GM19193 (cell line): ENCODE results near the gene LCA5.

Experiments used
- POLR2A ChIP-seq: IDR thresholded peaks from 4 replicates; pipeline ENCODE4 v1.6.1; 2011; ENCODE audit not compliant: insufficient read depth, insufficient read length; ENCODE audit errors: extremely low read depth

Gene LCA5

GRCh38 chr6:79544939-79545450 lies 7.8 kb upstream of the LCA5 start:
- TF ChIP-seq POLR2A = no peak

- TF ChIP-seq POLR2A = no peak
These were observed 7.2 kb upstream of the LCA5 start for GRCh38 chr6:79544299-79544927.

GRCh38 chr6:79543886-79544285 lies 6.7 kb upstream of the LCA5 start:
- TF ChIP-seq POLR2A = no peak

DNA sequence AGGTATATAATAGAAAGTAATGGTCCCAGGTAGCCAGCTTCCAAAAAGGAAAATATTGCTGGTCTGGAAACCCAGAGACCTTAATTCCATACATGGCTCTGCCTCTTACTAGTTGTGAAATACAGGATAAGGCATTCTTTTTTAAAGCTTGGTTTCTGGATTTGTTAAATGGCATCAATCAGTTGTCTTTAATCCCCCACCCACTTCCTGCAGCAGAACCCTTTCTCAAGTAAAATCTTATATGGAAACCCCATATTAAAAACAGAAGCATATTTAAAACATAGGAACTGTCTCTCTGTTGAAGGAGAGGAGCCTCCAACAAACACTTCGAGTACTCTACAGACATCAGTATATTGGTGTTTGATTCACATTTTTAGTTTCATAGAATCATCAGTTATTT lies 6.2 kb upstream of the LCA5 start:
- TF ChIP-seq POLR2A = no peak

- TF ChIP-seq POLR2A = no peak
These were observed 1.1 kb upstream of the LCA5 start for GRCh38 chr6:79538106-79538971.

DNA sequence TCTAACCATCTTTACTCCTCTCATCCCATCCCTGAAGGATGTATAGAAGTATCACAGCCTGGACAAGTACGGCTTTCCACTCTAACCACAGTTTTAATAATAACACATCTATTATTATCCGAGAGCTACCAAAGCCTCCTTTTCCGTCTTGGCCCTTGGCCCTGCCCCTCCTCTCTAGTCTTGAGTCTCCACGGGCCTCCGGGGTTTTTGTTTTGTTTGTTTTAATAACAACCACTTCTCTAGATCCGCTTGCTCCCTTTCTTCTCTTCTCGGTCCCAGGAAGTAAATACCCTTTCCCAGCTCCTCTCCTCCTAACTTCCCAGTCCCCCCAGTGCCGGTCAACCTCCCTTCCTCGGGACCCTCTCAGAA lies 661 bp downstream of the LCA5 start:
- no peak for TF ChIP-seq POLR2A

- TF ChIP-seq POLR2A = no peak
These were observed 10.3 kb downstream of the LCA5 start for GRCh38 chr6:79526897-79527296.

- TF ChIP-seq POLR2A = no peak
These were observed 11.7 kb downstream of the LCA5 start for GRCh38 chr6:79525272-79526100.

DNA sequence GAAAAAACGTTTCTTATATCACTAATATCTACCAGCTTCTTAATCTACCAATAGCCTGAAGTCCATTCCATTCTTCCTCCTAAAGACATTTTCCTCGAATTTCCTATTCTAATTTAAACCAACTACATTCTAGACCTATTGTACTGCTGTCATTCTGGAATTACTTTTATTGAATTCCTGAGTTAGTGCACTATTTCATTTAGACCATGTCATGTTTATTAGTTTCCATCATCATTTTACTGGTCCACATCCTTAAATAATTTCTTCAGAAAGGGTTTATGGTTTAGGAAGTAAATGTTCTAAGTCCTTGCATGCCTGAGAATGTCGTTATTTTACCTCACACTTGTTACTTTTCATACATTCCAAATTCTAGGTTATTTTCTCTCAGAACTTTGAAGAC lies 13.2 kb downstream of the LCA5 start:
- no peak for TF ChIP-seq POLR2A

DNA sequence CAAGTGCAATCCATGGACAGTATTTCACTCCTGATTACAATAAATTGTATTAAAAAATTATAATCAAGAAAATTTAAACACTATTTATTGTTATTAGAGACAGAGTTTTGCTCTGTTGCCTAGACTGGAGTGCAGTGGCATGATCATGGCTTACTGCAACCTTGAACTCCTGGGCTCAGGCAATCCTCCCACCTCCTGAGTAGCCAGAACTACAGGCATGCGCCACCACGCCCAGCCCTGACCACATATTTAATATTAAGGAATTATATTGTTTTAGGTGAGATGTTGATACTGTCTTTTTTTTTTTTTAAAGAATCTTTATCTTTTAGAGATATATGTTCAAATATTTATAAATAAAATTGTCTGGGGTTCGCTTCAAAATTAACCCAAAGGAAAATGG lies 14.6 kb downstream of the LCA5 start:
- no peak for TF ChIP-seq POLR2A

DNA sequence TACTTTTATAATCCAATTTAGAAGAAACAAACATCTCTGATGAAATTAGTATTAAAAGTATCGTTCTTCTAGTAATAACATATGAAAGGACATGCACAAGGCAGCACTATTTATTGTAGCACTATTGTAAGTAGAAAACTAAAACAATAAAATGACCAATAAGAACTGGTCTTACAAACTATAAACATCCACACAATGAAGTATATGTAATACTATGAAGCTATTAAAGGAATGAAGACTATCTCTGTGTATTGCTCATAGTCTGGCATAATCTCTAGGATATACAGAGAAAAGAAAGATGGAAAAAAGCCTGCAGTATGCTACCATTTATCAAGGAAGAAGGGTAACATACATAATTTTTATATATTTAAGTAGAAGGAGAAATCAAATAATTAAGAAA lies 16.7 kb downstream of the LCA5 start:
- TF ChIP-seq POLR2A = no peak

DNA sequence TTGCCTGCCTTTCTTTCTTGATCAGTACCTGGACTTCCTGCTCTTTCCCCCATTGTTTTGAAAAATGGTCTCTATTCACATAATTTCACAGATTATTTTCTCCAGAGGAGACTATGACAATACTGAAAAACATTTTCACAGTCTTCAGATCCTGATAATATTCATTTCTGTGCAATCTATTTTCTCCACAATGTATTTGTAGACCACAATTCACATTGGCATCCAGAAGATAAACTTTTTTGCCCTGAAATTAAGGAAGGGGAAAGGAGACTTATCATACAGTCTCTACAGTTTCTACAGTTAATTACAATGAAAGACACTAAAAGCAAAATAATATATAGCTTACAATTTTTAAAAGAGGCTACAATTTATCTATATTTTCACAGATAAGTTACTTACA lies 18.4 kb downstream of the LCA5 start:
- no peak for TF ChIP-seq POLR2A

- no peak for TF ChIP-seq POLR2A
These were observed 21.8 kb downstream of the LCA5 start for GRCh38 chr6:79515436-79515835.

DNA sequence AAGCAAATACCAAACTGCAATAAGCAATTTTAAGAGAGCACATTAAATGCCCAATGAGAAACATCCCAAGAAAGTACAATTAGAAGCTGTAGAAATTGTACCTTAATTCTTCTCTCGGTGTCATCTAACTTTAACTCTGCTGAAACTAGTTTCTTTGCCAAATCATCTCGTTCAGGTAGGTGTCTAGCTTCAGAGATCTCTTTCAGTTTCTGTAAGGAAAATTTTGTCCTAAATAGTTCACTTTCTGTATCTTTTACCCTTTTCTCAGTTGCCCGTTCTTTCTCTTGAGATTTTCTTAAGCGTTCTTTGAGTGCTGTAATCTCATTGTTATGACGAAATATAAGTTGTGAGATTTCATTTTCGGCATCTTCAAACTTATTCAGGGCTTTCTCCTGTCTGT lies 24.1 kb downstream of the LCA5 start:
- TF ChIP-seq POLR2A = no peak

DNA sequence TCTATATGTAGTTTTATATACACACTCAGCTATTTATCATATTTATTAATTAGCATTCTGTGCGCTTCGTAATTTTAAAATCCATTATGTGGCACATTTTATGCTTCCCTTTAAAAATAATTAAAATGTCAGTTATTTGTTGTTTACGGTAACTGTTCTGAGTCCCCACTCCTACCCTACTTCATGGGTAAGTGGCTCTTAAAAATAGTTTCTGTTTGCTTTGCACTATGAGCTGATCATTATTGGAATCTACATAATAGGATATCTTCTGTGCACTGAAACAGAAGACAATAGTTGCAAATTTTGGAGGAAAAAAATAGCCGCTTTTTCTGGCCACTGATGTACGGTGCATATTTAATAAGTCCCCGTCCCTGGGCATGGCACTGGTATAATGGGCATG lies 25.2 kb downstream of the LCA5 start:
- TF ChIP-seq POLR2A = no peak
